Measurements from ENCODE around the gene ARHGAP35. TPM values are rescaled to one million over a fixed set of nuclear protein-coding genes. Genes with fewer than 3 reads are reported as not detected.

ARHGAP35 gene
- total and polyA plus RNA-seq, 2 experiments from 2014 or later, result 13.6 to 57.7 TPM

GRCh38 chr19:46830864-46831263 is 29.9 kb upstream of the ARHGAP35 start:
- no peaks in the 10 kb centered on the region for H4K20me1 ChIP-seq (replicated peaks; ENCODE audit: insufficient read depth)
- 0 out of 2 replicates have a peak, but pooled peaks cover 3% of the 10 kb centered on the region for H3F3A ChIP-seq (replicated peaks; ENCODE audit: low read depth)
- H3K36me3 Mint-ChIP-seq (ENCODE audit: low read depth), result no peaks in the 10 kb centered on the region; the same call in 2 of the 3 replicates
- H3K4me2 ChIP-seq, result no peak overlapping the region
- H3K9me3 Mint-ChIP-seq, result no peaks in the 10 kb centered on the region; the same call in 2 of the 3 replicates
- H2AFZ ChIP-seq, result no peak overlapping the region
- H3K27me3 ChIP-seq (ENCODE audit: insufficient read depth), result no peaks in the 10 kb centered on the region
- H3K36me3 ChIP-seq (ENCODE audit: insufficient read depth), result no peaks in the 10 kb centered on the region
- DNase-seq (ENCODE audit: low spot score) (no peak), ATAC-seq (no peak)
- no peak overlapping the region for H3K4me3 ChIP-seq
- no peaks in the 10 kb centered on the region for H3K79me2 ChIP-seq (replicated peaks; ENCODE audit: insufficient read depth)
- TF ChIP-seq CREB1 (CRISPR knock-in tag; IDR thresholded peaks at IDR 0.05; ENCODE audit: low read depth) (no peak), ZNF462 (CRISPR knock-in tag; IDR thresholded peaks at IDR 0.05) (no peak), NANOG (IDR thresholded peaks at IDR 0.05; ENCODE audit: borderline replicate concordance) (no peak), JUNB (IDR thresholded peaks at IDR 0.05; ENCODE audit: unreplicated experiment) (no peak), ETS1 (IDR thresholded peaks at IDR 0.05) (no peak), POLR2AphosphoS5 (IDR thresholded peaks at IDR 0.05; ENCODE audit: low read depth) (no peak), CTCF (conservative IDR thresholded peaks at IDR 0.05; ENCODE audit: low read depth in 2 of 2) (no peak), REST (IDR thresholded peaks at IDR 0.05; ENCODE audit: unreplicated experiment) (no peak), ZNF114 (CRISPR knock-in tag; IDR thresholded peaks at IDR 0.05) (no peak), STAT1 (IDR thresholded peaks at IDR 0.05; ENCODE audit: unreplicated experiment) (no peak), ZNF331 (CRISPR knock-in tag; IDR thresholded peaks at IDR 0.05; ENCODE audit: low read depth) (no peak), EZH2 (IDR thresholded peaks at IDR 0.05; ENCODE audit: low read depth, unreplicated experiment) (no peak)
- peaks cover 5% of the 10 kb centered on the region; the same call in 1 of the 2 replicates for H3K4me1 ChIP-seq (ENCODE audit: insufficient read depth)
- H3K4me3 Mint-ChIP-seq, result no peak overlapping the region
- no peak overlapping the region for H3K27ac ChIP-seq (ENCODE audit: low read depth)
- H3K27ac Mint-ChIP-seq, result no peak overlapping the region
- H3K9me2 ChIP-seq (ENCODE audit: insufficient read depth), result no peaks in the 10 kb centered on the region
- no peaks in the 10 kb centered on the region; the same call in 2 of the 3 replicates for H3K4me1 Mint-ChIP-seq
- peaks cover 6% of the 10 kb centered on the region for H3K27me3 Mint-ChIP-seq (ENCODE audit: insufficient read depth, low read depth, poor library complexity)
